ENCODE measurements around the gene PAX8.

GRCh38 chr2:113274432-113274831 is 4.3 kb downstream of the PAX8 start:
- no peak for TF ChIP-seq CTCF (IDR thresholded peaks at IDR 0.05)
- no peak for TF ChIP-seq POLR2AphosphoS5 (IDR thresholded peaks at IDR 0.05)
- no peak for TF ChIP-seq POLR2A (IDR thresholded peaks at IDR 0.05)
